Keratinocyte (primary cell): ENCODE measurements around the gene MGAT4A.

ENCODE experiments used
- CTCF ChIP-seq, 3 experiments: IDR thresholded peaks in 1 of 3; conservative IDR thresholded peaks in 1 of 3; optimal IDR thresholded peaks in 1 of 3; 2 replicates in 2 of 3; 3 replicates in 1 of 3; pipeline versions ENCODE3 to v1.5.1; 2011; ENCODE audit warnings: low read length in 3 of 3, mild to moderate bottlenecking in 3 of 3, moderate library complexity in 2 of 3, control low read depth in 1 of 3, inconsistent platforms in 1 of 3; ENCODE audit not compliant: insufficient read depth in 2 of 3; ENCODE audit errors: extremely low read depth in 1 of 3
- EZH2 ChIP-seq: IDR thresholded peaks from one replicate; pipeline ENCODE4 v1.6.1; 2012; ENCODE audit warnings: inconsistent platforms, mild to moderate bottlenecking, low read length, moderate library complexity

DNA sequence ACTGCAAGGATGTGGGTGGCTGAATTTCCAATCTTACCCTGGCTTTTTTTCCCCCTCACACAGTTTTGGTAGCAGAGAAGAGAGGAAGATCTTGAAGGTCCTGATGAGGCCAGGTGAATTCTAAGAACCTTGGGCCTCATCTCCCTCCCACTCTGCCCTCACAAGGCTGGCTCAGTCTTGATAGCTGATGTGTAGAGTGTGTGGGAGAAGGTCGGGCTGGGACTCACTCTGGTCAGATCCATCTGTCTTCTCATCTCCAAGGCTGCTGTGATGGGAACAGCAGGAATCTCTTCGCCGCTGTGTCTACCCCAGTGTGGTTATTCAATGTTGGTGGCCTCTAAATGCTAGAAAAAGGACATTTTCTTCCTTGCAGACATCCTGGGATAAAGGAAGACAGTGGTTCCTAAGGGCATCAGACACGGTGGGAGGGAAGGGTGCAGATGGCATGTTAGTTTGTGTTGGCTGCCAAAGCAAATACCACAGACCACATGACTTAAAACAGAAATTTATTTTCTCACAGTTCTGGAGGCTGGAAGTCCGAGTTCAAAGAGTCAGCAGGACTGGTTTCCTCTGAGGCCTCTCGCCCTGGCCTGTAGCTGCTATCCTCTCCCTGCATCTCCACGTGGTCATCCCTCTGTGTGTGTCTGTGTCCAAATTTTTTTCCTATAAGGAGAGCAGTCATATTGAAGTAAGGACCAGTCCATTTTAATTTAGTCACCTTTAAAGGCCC, 37.6 kb upstream of the MGAT4A start:
- no peak for TF ChIP-seq CTCF (optimal IDR thresholded peaks at IDR 0.05 in 1 of 3, IDR thresholded peaks at IDR 0.05 in 1 of 3, conservative IDR thresholded peaks at IDR 0.05 in 1 of 3; ENCODE audit: extremely low read depth in 1 of 3, insufficient read depth in 2 of 3, low read length in 3 of 3)
- no peak for TF ChIP-seq EZH2
